Hepatocyte (in vitro differentiated cells): ENCODE results near the gene PHLDB2. TPM values are rescaled to one million over a fixed set of nuclear protein-coding genes. Genes with fewer than 3 reads are reported as not detected.
A peak's percentile ranks its signal among the peaks of the same experiment; 100 is the strongest.

Experiments
- DNase-seq: peaks from one replicate; pipeline ENCODE4 v3.0.0-alpha.2; 2016; ENCODE audit warnings: low spot score
- H2AFZ ChIP-seq: fragments of 200-600 bp; sonication (generic); 2 replicates; pipeline ENCODE4 v1.6.0; 2016; ENCODE audit warnings: antibody characterized with exemption, mild to moderate bottlenecking
- H3K27ac ChIP-seq: fragments of 200-600 bp; sonication (generic); 2 replicates; pipeline ENCODE4 v1.5.1; 2016; ENCODE audit warnings: mild to moderate bottlenecking
- H3K27me3 ChIP-seq: fragments of 200-600 bp; sonication (generic); 2 replicates; pipeline ENCODE4 v1.6.1; 2016
- H3K36me3 ChIP-seq: fragments of 200-600 bp; sonication (generic); replicated peaks from 2 replicates; pipeline ENCODE4 v1.5.1; 2016; ENCODE audit warnings: low read depth; ENCODE audit not compliant: insufficient read depth
- H3K4me1 ChIP-seq: fragments of 200-600 bp; sonication (generic); 2 replicates; pipeline ENCODE4 v1.5.1; 2016; ENCODE audit warnings: mild to moderate bottlenecking, moderate library complexity; ENCODE audit not compliant: insufficient read depth
- H3K4me2 ChIP-seq: fragments of 200-600 bp; sonication (generic); 2 replicates; pipeline ENCODE4 v1.6.0; 2016
- H3K4me3 ChIP-seq: fragments of 200-600 bp; sonication (generic); 2 replicates; pipeline ENCODE4 v1.5.1; 2016; ENCODE audit warnings: mild to moderate bottlenecking
- H3K79me2 ChIP-seq: fragments of 200-600 bp; sonication (generic); 2 replicates; pipeline ENCODE4 v1.6.0; 2017; ENCODE audit warnings: mild to moderate bottlenecking
- H3K9me2 ChIP-seq: fragments of 200-600 bp; sonication (generic); replicated peaks from 2 replicates; pipeline ENCODE4 v1.6.0; 2017; ENCODE audit warnings: mild to moderate bottlenecking; ENCODE audit not compliant: insufficient read depth
- H3K9me3 ChIP-seq: fragments of 200-600 bp; sonication (generic); 2 replicates; pipeline ENCODE4 v1.5.1; 2016; ENCODE audit warnings: low read depth, mild to moderate bottlenecking
- H4K20me1 ChIP-seq: fragments of 200-600 bp; sonication (generic); 2 replicates; pipeline ENCODE4 v1.6.0; 2016; ENCODE audit warnings: mild to moderate bottlenecking; ENCODE audit not compliant: insufficient read depth, poor library complexity, severe bottlenecking
- CTCF ChIP-seq: fragments of 200-600 bp; sonication (generic); IDR thresholded peaks from 2 replicates; pipeline ENCODE4 v1.5.1; 2016; ENCODE audit warnings: antibody characterized with exemption, mild to moderate bottlenecking; ENCODE audit not compliant: poor library complexity
- EZH2 ChIP-seq: fragments of 200-600 bp; sonication (generic); IDR thresholded peaks from 2 replicates; pipeline ENCODE4 v1.6.1; 2016; ENCODE audit warnings: antibody characterized with exemption, mild to moderate bottlenecking, borderline replicate concordance
- EZH2phosphoT487 ChIP-seq: fragments of 200-600 bp; sonication (generic); IDR thresholded peaks from one replicate; pipeline ENCODE4 v1.6.1; 2018; ENCODE audit warnings: antibody characterized with exemption, mild to moderate bottlenecking, low read depth, moderate library complexity; ENCODE audit not compliant: unreplicated experiment, severe bottlenecking
- WGBS: methylation state at CpG from one replicate; pipeline ENCODE4 v1.1.6; 2016; ENCODE audit warnings: low lambda C conversion rate; ENCODE audit errors: missing lambda C conversion rate; 5-methylcytosine and 5-hydroxymethylcytosine counted together
- polyA plus RNA-seq: library from polyadenylated mRNA; unstranded; fragments of >200 nt; fragmentation: Nextera tagmentation; extraction: Ambion mirVana; gene quantifications from 2 replicates; pipeline ENCODE4 v1.2.1, GENCODE V29; 2016
- total RNA-seq: library from RNA; depleted of rRNA; stranded (reverse); fragments of >200 nt; gene quantifications from 2 replicates; pipeline ENCODE4 v1.2.3, GENCODE V29; 2014

PHLDB2 gene
- total and polyA plus RNA-seq, 2 experiments from 2014 or later, result 49.0 to 52.7 TPM

GRCh38 chr3:111967068-111967467 lies 108.0 kb downstream of the PHLDB2 start:
- Histone ChIP-seq H3K4me1 (no peaks in the 10 kb centered on the region), H3K9me3 (no peaks in the 10 kb centered on the region), H3K4me2 (peak overlapping the region; percentile 39), H3K27ac (peak overlapping the region; percentile 47), H3K4me3 (no peak overlapping the region), H4K20me1 (no peaks in the 10 kb centered on the region), H3K79me2 (no peaks in the 10 kb centered on the region), H2AFZ (peak overlapping the region; percentile 14), H3K9me2 (no peaks in the 10 kb centered on the region), H3K27me3 (no peaks in the 10 kb centered on the region), H3K36me3 (no peaks in the 10 kb centered on the region)
- WGBS, result 43% methylated on average over 3 of the region's 3 CpGs
- TF ChIP-seq EZH2 (no peak), CTCF (no peak), EZH2phosphoT487 (no peak)
- peak; percentile 7 for DNase-seq

GRCh38 chr3:111967651-111968274 lies 108.7 kb downstream of the PHLDB2 start:
- 22% methylated on average over 8 of the region's 8 CpGs for WGBS
- Histone ChIP-seq H3K27me3 (no peaks in the 10 kb centered on the region), H3K4me3 (no peak overlapping the region), H2AFZ (peak overlapping the region; percentile 14), H3K36me3 (no peaks in the 10 kb centered on the region), H3K9me3 (no peaks in the 10 kb centered on the region), H3K9me2 (no peaks in the 10 kb centered on the region), H3K27ac (peak overlapping the region; percentile 47), H3K4me1 (no peaks in the 10 kb centered on the region), H4K20me1 (no peaks in the 10 kb centered on the region), H3K4me2 (peak overlapping the region; percentile 39), H3K79me2 (no peaks in the 10 kb centered on the region)
- DNase-seq, result peak; percentile 90
- no peak for TF ChIP-seq EZH2
- peak; percentile 90 for TF ChIP-seq CTCF

- no peak overlapping the region for H2AFZ ChIP-seq
- no peaks in the 10 kb centered on the region for H4K20me1 ChIP-seq
- H3K4me2 ChIP-seq, result no peak overlapping the region
- H3K27me3 ChIP-seq, result no peaks in the 10 kb centered on the region
- no peaks in the 10 kb centered on the region for H3K36me3 ChIP-seq
- no peak overlapping the region for H3K4me3 ChIP-seq
- WGBS, result 76% methylated on average over 5 of the region's 5 CpGs
- H3K4me1 ChIP-seq, result no peaks in the 10 kb centered on the region
- no peaks in the 10 kb centered on the region for H3K9me3 ChIP-seq
- no peaks in the 10 kb centered on the region for H3K79me2 ChIP-seq
- DNase-seq, result no peak
- no peak for TF ChIP-seq EZH2phosphoT487
- no peak for TF ChIP-seq EZH2
- no peak for TF ChIP-seq CTCF
- H3K27ac ChIP-seq, result no peak overlapping the region
- no peaks in the 10 kb centered on the region for H3K9me2 ChIP-seq
These were observed 109.4 kb downstream of the PHLDB2 start for GRCh38 chr3:111968319-111969054.
